Small intestine (tissue), 7 donors: ENCODE results near the gene NRAP. TPM values are rescaled to one million over a fixed set of nuclear protein-coding genes. Genes with fewer than 3 reads are reported as not detected.

Experiments used
- DNase-seq, 2 donors: peaks; one replicate each; pipeline versions ENCODE4 v3.0.0 to v3.0.0-alpha.2; 2013
- FAIRE-seq: peaks from 2 replicates; lab custom pipeline; 2012; peaks lifted over from hg19 to GRCh38; lab: Jason Lieb, UNC
- H3K27ac ChIP-seq, 3 donors: one replicate each; pipeline ENCODE4 v1.5.1; 2013; ENCODE audit warnings: low read length in 2 of 3, mild to moderate bottlenecking in 2 of 3, control low read depth in 1 of 3, inconsistent platforms in 1 of 3, low read depth in 1 of 3, moderate library complexity in 1 of 3
- H3K27me3 ChIP-seq, 3 donors: one replicate each; pipeline ENCODE4 v1.6.1; 2013; ENCODE audit warnings: low read length in 3 of 3, inconsistent platforms in 1 of 3; ENCODE audit not compliant: control insufficient read depth in 3 of 3, insufficient read depth in 3 of 3
- H3K36me3 ChIP-seq, 3 donors: one replicate each; pipeline ENCODE4 v1.6.1; 2013; ENCODE audit warnings: low read length in 3 of 3, inconsistent platforms in 1 of 3, low read depth in 1 of 3, mild to moderate bottlenecking in 1 of 3, moderate library complexity in 1 of 3; ENCODE audit not compliant: control insufficient read depth in 3 of 3, insufficient read depth in 2 of 3
- H3K4me1 ChIP-seq, 3 donors: one replicate each; pipeline ENCODE4 v1.6.1; 2013; ENCODE audit warnings: low read length in 2 of 3, inconsistent platforms in 1 of 3, low read depth in 1 of 3, mild to moderate bottlenecking in 1 of 3, moderate library complexity in 1 of 3; ENCODE audit not compliant: control insufficient read depth in 3 of 3, insufficient read depth in 2 of 3
- H3K4me3 ChIP-seq, 3 donors: one replicate each; pipeline ENCODE4 v1.5.1; 2013; ENCODE audit warnings: low read length in 3 of 3, control low read depth in 1 of 3, inconsistent platforms in 1 of 3, low read depth in 1 of 3, mild to moderate bottlenecking in 1 of 3, moderate library complexity in 1 of 3
- H3K9me3 ChIP-seq, 2 donors: one replicate each; pipeline ENCODE4 v1.6.1; 2013; ENCODE audit warnings: low read depth in 1 of 2, low read length in 1 of 2; ENCODE audit not compliant: control insufficient read depth in 2 of 2, insufficient read depth in 1 of 2
- WGBS, 3 donors: extraction: QIAGEN DNeasy Blood & Tissue Kit; methylation state at CpG; one replicate each; pipeline ENCODE4 v1.1.7; 2013; 5-methylcytosine and 5-hydroxymethylcytosine counted together
- polyA plus RNA-seq, 4 donors: library from polyadenylated mRNA; stranded (reverse) in 3 of 4; unstranded in 1 of 4; fragments of 200-250 nt in 3 of 4; fragments of 120-200 nt in 1 of 4; gene quantifications; one replicate each; pipeline versions ENCODE4 v1.2.1 to v1.2.3, GENCODE V29; 2013
- donor health status: healthy with polysubstance abuse.
- donor health status: control.
- donor health status: control.
- donor health status: Bipolar disorder and iron deficiency.
- donor health status: healthy.

NRAP gene
- polyA plus RNA-seq, 4 donors = 0.03 to 2.2 (median 0.18) TPM

DNA sequence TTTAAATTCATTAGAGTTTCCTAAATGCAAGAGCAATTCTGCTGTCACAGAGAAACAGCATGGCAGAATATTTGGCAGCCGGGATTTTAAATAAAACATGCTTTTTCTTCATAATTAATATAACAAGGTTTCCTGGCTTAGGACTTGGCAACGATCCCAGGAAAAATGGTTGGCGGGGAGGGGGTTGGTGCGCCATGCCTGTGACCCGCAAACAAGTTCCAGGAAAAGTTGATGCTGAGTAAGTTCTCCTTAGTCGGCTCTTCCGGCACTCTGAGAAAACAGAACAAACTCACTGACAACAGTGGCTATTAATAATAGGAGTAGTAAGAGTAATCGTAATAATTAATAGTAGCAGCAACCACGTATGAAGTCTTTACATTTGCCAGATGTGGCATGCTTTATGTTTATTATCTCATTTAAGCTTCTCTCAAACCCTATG is 106.4 kb downstream of the NRAP start:
- DNase-seq (peak in 1 of 2 donors; percentile 19), FAIRE-seq (no peak)
- peaks cover 0 to 38% (median 5%) of the 10 kb centered on the region in 3 donors for H3K4me1 ChIP-seq
- 29 to 64% (median 43%) methylated on average over 9 of the region's 9 CpGs for WGBS, 3 donors
- no peaks in the 10 kb centered on the region for H3K27me3 ChIP-seq
- no peak overlapping the region for H3K4me3 ChIP-seq
- no peaks in the 10 kb centered on the region for H3K9me3 ChIP-seq
- peaks cover 0 to 3% (median 0%) of the 10 kb centered on the region in 3 donors for H3K36me3 ChIP-seq
- no peak overlapping the region for H3K27ac ChIP-seq

GRCh38 chr10:113555751-113556150 is 108.1 kb downstream of the NRAP start:
- Histone ChIP-seq H3K36me3 (peaks cover 0 to 3% (median 0%) of the 10 kb centered on the region in 3 donors), H3K27me3 (no peaks in the 10 kb centered on the region), H3K27ac (peak overlapping the region in 1 of 3 donors; percentile 64), H3K4me3 (no peak overlapping the region), H3K9me3 (no peaks in the 10 kb centered on the region), H3K4me1 (peaks cover 0 to 38% (median 7%) of the 10 kb centered on the region in 3 donors)
- 12 to 56% (median 40%) methylated on average over 1 of the region's 1 CpG for WGBS, 3 donors
- peak in 1 of 2 donors; percentile 57 for DNase-seq
- no peak for FAIRE-seq

- no peaks in the 10 kb centered on the region for H3K9me3 ChIP-seq
- H3K36me3 ChIP-seq = peaks cover 0 to 3% (median 0%) of the 10 kb centered on the region in 3 donors
- no peaks in the 10 kb centered on the region for H3K27me3 ChIP-seq
- FAIRE-seq = no peak
- no peak overlapping the region for H3K4me3 ChIP-seq
- 83 to 85% (median 83%) methylated on average over 3 of the region's 3 CpGs for WGBS, 3 donors
- H3K4me1 ChIP-seq = peaks cover 0 to 38% (median 7%) of the 10 kb centered on the region in 3 donors
- H3K27ac ChIP-seq = peak overlapping the region in 1 of 3 donors; percentile 64
- DNase-seq = peak in 1 of 2 donors; percentile 23
Observed at GRCh38 chr10:113555245-113555644, 108.6 kb downstream of the NRAP start.

- whole genome bisulfite sequencing, 3 donors = 72 to 78% (median 74%) methylated on average over 5 of the region's 5 CpGs
- Histone ChIP-seq H3K4me3 (peak overlapping the region in 1 of 3 donors; percentile 23), H3K27ac (peak overlapping the region in 1 of 3 donors; percentile 64), H3K27me3 (no peaks in the 10 kb centered on the region), H3K4me1 (peaks cover 0 to 38% (median 7%) of the 10 kb centered on the region in 3 donors), H3K36me3 (peaks cover 0 to under 1% (median 0%) of the 10 kb centered on the region in 3 donors), H3K9me3 (no peaks in the 10 kb centered on the region)
- FAIRE-seq = no peak
- peak in 1 of 2 donors; percentile 17 for DNase-seq
Observed at GRCh38 chr10:113554214-113554613, 109.6 kb downstream of the NRAP start.

DNA sequence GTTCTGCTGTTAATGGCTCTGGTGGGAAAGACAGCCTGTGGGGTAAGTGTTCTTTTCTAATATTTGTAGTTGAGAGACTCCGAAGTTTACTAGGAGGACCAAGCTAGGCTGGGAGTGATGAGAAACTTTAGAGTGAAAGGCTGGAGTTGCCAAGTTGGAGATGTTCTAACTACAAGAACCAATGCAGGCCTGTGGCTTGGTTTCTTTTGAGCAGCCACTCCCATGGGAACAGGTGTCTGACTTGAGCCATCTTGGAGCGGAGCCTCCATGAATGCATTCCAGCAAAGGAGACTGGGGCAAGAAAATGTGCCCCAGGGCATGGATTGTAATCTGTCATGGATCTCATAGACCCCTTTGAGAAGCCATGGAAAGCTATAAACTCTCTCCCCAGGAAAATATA is 110.7 kb downstream of the NRAP start:
- H3K36me3 ChIP-seq = no peaks in the 10 kb centered on the region
- H3K4me1 ChIP-seq = peaks cover 0 to 38% (median 7%) of the 10 kb centered on the region in 3 donors
- no peaks in the 10 kb centered on the region for H3K9me3 ChIP-seq
- DNase-seq = peak in 1 of 2 donors; percentile 38
- WGBS, 3 donors = 64 to 92% (median 86%) methylated on average over 2 of the region's 2 CpGs
- FAIRE-seq = no peak
- peak overlapping the region in 1 of 3 donors; percentile 23 for H3K4me3 ChIP-seq
- H3K27ac ChIP-seq = peak overlapping the region in 1 of 3 donors; percentile 64
- no peaks in the 10 kb centered on the region for H3K27me3 ChIP-seq

GRCh38 chr10:113552701-113553100 is 111.1 kb downstream of the NRAP start, which contains the start of gene HABP2:
Gene HABP2 (plus strand): TSS chr10:113553053. CDS start chr10:113553122, 69 bp downstream.
- peaks cover 0 to 38% (median 7%) of the 10 kb centered on the region in 3 donors for H3K4me1 ChIP-seq
- no peaks in the 10 kb centered on the region for H3K9me3 ChIP-seq
- 21 to 47% (median 23%) methylated on average over 3 of the region's 3 CpGs for WGBS, 3 donors
- no peaks in the 10 kb centered on the region for H3K27me3 ChIP-seq
- no peaks in the 10 kb centered on the region for H3K36me3 ChIP-seq
- H3K27ac ChIP-seq = peak within 1 kb of the TSS in 1 of 3 donors; percentile 64
- DNase-seq = peak in 1 of 2 donors; percentile 57
- H3K4me3 ChIP-seq = peak within 1 kb of the TSS in 1 of 3 donors; percentile 23
- no peak for FAIRE-seq

- WGBS, 3 donors = 33 to 70% (median 38%) methylated on average over 3 of the region's 3 CpGs
- Histone ChIP-seq H3K4me3 (no peak overlapping the region), H3K27ac (peak overlapping the region in 1 of 3 donors; percentile 64), H3K27me3 (no peaks in the 10 kb centered on the region), H3K9me3 (no peaks in the 10 kb centered on the region), H3K36me3 (no peaks in the 10 kb centered on the region), H3K4me1 (peaks cover 0 to 38% (median 3%) of the 10 kb centered on the region in 3 donors)
- FAIRE-seq = no peak
- DNase-seq = no peak
Observed at GRCh38 chr10:113552014-113552413, 111.8 kb downstream of the NRAP start.

GRCh38 chr10:113550365-113550764 is 113.5 kb downstream of the NRAP start:
- Histone ChIP-seq H3K4me3 (no peak overlapping the region), H3K4me1 (peaks cover 0 to 28% (median 3%) of the 10 kb centered on the region in 3 donors), H3K27ac (no peak overlapping the region), H3K27me3 (no peaks in the 10 kb centered on the region), H3K9me3 (no peaks in the 10 kb centered on the region), H3K36me3 (no peaks in the 10 kb centered on the region)
- no peak for DNase-seq
- 49 to 68% (median 60%) methylated on average over 6 of the region's 6 CpGs for WGBS, 3 donors
- no peak for FAIRE-seq
